GM19452 (cell line): ENCODE measurements around the gene PTGDR2.

Experiments used
- ATAC-seq: cut with Tn5 transposase; IDR thresholded peaks from one replicate; pipeline ENCODE4 v1.9.1; 2021; ENCODE audit not compliant: unreplicated experiment

The PTGDR2 gene

DNA sequence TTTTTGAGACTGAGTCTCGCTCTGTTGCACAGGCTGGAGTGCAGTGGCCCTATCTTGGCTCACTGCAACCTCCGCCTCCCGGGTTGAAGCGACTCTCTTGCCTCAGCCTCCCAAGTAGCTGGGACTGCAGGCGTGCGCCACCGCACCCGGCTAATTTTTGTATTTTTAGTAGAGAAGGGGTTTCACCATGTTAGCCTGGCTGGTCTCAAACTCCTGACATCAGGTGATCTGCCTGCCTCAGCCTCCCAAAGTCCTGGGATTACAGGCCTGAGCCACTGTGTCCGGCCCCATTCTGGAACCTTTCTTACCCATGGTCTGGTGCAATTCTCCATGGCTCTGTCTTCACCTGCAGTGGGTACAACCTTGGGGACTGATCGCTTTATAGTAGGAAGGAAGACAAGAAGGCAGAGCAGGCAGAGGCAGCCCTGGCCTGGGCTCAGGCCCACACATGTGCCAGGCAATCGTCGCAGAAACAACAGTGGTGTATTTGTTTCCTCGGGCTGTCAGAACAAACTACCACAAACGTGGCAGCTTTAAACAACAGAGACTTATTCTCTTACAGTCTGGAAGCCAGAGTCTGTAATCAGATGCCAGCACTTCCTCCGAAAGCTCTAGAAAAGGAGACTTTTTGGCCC is 4.0 kb upstream of the PTGDR2 start:
- ATAC-seq: no peak

DNA sequence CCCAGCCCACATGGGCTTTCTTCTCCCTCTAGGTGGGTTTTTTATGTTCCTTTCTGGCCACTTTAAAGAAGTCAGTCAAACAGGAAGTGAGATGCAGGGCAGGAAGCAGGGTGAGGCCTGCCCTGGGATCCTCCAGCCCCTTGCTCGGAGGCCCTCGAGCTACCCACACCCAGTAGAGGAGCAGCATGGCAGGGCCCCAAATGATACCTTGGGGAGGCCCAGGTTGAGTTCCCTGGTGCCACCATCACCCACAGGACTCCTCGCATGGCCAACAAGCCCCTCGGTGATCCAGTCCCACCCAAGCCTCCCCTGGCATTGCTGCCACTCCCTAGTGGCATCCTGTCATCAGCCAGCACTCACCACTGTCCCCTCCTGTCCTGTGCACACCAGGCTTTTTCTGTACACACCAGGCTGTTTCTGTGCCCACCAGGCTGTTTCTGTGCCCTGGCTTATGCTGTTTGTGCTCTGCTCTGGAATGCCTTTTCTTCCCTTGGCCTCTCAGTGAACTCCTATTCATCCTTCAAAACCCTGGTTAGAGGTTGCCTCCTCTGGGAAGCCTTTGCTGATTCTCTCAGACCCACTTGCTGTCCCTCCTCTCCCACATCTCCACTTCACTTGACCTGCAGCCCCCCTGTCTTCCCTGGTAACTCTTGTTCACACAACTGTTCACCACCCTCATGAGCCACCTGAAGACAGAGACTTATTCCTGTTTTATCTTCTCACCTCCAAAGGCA is 3.1 kb upstream of the PTGDR2 start:
- no peak for ATAC-seq

DNA sequence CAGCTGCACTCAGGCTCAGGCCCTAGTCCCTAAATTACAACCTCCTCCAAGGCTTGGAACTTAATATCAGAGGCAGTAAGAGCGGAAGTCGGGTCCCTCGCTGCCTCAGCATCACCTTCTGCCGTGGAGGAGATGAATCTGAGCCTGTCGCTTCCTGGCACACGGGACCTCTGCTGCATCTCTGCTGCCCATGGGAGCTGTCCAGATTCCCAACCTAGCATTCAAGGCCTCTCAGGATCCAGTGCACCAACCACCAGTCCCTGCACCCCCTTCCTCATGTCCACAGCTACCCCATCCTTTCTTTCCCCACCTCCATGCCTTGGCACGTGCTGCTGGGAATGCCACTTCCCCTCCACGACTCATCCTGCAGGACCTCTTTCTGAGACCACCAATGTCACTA is 2.5 kb upstream of the PTGDR2 start:
- no peak for ATAC-seq

DNA sequence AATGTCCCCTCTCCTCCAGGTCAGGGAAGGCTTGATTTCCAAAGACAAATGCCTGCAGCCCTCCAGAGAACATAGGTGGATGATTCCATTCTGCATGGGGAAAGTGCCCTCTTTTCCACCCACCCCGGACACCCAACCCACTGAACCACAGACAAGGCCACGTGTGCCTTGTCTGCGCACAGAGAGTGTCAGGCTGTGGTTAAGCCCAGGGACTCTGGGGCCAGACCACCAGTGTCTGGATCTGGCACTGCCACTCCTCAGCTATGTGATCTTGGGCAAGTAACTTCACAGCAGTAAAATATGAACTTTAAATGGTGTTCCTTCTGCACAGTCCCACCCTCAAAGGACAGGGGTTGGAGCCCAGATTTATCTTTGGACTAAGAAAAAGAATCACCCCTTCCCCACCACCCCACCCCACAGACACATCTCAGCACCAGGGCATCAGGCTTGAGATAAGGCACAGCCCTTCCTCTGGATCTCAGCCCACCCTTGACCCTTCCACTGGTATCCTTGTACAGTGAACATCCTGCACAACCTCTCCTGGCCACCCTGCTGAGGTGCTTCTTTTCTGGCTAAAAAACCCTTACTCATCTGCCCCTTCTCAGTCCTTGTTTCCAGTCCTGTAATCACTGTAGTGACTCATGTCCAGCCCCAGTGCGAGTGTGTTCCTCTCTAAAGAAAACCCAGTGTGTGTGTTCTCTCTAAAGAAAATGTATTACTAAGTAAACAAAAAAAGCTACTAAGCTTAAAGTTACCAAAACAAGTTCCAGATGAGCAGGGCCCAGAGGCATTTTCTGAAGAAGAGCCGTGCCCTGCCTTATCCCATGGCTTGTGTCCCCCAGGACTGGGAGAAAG is 1.9 kb upstream of the PTGDR2 start:
- ATAC-seq: no peak

DNA sequence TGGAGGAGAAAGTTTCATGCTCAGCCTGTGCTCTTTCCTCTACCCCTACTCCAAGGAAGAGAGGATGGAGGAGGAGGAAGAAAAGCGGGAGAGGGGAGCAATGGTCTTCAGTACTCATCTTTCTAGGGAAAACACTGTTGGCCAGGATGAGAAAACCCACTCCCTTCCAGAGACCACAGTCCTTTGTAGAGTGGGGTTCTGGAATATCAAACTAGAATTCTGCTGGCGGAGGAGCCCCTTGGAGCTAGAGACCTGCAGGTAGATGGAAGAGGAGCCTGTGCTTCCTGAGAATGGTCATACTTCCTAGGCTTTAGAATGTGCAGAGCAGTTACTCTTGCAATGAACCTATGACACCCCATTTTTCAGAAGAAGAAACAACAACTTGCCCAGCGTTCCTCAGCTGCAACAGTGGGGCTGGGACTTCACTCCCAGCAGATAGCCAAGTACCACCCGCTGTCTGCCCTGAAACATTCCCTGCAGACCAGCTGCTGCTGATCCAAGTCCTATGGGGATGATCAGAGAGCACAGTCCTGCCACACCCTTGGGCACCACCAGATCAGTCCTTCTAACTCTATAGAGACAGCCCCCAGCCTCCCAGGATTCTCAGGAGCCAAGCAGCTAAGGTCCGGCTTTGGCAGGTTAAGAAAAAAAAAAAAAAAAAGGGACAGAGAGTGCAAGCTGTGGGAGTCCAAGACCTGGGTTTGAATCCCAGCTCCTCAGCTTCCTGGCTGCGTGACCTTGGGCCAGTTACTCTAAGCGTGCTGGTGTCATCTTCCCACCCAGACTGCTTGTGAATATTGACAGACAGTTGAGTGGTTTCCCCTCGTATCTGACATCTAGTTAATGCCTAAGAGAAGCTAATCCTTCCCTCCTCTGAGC is 664 bp downstream of the PTGDR2 start:
- ATAC-seq: no peak

DNA sequence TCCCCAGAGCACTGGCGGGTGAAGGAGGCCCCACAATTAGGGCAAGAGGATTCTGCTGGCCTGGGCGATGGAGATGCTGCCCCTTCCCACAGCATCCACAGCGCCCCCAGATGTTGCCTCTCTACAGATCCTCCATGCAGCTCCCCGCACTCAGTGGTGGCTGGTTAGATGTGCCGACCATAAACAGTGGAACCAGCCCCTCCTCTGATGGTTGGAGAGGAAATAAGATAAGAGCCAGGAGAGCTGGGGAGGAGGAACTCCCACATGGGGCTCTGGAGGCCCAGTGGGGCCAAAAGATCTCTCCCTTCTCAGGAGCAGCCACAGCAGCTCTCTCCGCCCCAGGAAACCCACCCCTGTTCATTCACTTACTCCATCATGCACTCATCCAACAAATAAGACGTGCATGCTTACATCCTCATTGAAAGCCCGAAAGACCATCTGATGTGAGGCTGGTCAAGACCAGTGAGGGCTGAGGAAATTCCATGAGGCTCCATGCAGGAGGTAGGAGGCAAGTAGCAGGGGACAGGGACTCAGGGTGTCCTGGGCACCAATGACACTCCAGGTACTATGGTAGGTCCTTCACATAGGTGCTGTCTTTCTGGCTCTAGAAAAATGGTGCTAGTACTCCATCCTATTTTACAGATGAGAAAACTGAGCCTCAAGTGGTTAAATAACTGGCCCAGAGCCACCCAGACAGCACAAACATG is 1.5 kb downstream of the PTGDR2 start:
- ATAC-seq: no peak

DNA sequence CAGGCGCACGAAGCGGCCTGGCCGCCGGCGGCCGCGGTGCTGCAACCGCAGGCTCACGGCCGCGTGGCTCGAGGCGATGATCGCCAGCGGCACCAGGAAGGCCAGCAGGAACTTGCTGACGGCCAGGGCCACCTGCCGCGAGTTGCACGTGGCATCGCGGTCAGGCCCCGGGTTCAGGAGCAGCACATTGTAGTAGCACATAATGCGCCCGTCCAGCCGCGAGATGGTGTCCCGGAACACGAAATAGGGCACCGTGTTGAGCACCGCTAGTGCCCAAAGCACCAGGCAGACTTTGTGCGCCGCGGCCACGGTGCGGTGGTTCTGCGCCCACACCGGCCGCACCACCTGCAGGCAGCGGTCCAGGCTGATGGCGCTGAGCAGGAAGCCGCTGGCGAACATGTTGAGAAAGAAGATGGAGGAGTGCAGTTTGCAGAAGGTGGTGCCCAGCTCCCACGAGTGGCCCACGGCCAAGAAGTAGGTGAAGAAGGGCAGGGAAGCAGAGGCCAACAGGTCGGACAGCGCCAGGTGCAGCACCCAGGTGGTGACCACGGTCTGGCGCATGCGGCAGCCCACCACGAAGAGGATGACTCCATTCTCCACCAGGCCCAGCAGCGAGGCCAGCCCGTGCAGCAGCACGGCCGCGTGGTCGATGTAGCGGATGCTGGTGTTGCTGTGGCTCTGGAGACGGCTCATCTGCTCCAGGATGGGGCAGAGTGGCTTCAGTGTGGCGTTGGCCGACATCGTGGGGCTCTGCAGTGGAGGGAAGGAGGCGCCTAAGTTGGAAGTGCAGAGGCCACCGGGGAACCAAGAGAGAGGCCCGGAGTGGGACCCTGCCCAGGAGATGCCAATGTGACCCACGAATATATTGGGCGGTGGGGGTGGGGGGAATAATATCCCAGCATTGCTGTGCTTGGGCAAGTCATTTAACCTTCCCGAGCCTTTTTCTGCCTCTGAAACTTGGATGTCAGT is 2.5 kb downstream of the PTGDR2 start:
- no peak for ATAC-seq

DNA sequence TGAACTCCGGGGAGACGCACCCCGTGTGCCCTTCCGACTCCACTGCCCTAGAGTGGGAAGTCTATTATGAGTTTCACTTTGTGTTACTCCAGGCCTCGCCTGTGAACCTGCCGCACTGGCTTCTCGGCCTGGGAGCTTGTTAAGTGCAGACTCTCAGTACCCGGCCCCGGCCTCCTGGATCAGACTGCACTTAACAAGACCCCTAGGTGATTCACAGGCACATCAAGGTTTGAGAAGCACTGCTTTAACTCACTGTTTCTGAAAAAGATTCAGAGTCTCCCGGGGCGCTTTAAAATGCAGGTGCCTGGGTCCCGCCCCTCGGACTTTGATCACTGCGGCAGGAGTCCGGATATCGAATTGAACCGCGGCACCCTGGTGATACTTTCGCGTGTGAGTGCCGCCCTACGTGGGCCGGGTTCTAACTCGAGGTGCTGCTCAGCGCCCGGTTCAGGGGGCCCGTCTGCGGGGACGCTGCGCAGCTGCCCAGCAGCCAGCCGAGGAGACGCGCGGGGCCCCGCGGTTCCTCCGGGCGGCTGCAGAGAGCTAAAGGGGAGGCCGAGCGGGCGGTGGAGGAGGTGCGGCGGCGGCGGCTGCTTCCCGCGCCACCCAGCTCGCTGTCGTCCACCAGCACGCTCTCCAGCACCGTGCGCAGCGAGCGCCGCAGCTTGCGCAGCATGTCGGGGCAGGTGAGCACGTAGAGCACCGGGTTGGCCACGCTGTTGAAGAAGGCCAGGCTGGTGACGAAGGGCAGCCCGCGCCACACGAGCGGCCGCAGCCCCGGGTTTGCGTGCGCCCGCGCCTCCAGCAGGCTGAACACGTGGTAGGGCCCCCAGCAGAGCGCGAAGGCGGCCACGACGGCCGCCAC is 3.4 kb downstream of the PTGDR2 start:
- ATAC-seq: no peak

DNA sequence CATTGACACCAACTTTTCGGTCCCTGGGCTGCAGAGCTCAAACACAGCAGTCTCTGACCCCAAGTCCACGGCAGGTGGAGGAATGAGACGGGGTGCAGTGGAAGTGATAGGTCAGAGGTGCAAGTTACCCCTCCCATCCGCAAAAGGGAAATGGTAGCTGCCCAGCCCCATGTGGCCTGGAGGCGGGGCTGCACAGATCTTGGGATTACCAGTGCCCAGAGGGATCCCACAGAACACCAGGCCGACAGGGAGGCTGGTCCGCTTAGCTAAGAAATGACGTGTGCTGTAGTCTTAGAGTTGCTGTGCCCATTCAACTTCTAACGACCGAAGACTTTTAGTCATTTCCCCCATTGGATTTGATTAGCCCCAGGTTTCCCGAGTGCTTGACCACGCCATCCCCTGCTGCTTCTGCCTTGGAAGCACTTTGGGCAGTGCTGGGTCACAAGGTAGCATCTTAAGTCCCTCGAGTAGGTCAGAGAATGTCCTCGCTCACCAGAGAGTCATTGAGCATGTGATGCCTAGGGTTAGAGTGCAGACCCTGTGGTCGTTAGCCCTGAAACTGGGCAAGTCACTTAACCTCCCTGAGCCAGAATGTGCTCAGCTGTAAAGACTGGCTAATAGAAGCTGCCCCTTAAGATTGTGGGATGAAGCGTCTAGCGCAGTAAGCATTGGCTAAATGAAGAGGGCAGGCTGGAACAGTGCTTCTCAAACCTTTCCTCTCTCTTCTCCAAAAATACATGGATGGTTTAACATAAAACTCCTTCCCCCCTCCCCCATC is 4.2 kb downstream of the PTGDR2 start:
- no peak for ATAC-seq

DNA sequence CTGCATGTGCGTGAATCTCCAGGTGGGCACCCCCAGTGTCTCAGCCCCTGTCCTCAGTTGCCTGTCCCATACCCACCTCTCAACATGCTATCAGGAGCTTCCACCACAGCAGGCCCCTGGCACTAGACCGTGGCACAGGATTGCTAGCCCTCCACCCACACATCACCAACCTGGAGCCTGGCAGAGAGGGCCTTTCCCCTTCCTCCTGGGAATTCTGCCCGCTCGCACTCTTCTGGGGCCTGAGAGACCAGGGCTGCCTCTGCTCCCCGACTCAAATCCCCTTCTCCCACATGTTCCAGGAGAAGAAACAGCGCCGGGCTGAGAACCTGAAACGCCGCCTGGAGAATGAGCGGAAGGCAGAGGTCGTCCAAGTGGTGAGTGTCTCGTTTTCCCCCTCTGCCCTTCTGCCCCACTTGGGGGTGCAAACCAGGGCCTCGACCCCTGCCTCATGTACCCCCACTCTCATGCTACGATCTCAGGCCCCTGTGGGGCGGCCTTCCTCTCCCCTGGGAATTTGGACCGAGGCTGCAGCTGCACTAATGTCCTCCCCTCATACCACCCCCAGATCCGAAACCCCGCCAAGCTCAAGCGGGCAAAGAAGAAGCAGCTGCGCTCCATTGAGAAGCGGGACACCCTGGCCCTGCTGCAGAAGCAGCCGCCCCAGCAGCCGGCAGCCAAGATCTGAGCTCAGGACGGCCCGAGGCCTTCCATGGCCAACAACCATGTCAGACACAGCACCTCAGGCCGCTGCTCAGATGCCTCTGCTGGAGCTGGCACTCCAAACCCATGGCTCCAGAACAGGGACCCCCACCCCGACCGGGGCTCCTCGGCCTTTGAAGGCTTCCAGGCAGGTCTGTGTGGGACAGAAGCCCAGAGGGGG is 5.9 kb downstream of the PTGDR2 start:
- no peak for ATAC-seq

DNA sequence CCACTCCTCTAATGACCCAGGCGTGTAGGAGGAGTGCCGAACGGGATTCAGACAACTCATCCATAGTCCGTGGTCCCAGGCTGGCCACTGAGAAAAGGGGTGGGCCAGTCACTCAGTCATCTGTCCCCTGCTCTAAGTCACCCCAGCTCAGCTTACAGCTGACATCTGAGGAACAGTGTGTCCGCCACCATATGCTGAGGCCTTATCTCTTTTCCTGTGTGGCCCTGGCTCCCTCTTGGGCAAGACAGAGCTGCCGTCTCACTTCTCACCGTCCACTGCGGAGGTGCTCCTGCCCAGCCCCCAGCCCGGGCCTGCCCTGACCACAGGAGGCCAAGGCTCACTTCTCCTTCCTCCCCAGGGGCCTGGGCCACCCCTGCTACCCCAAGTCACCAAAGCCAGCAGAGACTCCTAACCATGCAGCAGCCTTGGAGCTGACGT is 7.0 kb downstream of the PTGDR2 start:
- ATAC-seq: no peak

DNA sequence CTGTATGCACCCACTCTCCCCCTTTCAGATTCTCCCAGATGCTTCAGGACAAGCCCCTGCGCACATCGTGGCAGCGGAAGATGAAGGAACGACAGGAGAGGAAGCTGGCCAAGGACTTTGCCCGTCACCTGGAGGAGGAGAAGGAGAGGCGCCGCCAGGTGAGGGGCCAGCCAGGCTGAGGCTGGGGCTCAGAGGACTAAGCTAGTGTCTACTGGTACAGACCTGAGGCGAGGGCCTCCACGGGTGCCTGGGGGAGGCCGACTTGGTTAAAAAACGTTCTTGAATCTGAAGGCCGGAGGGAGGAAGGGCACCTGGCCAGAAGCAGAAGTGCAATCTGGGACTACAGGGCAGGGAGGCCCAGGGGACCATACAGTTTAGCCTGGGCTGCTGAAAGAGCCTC is 7.9 kb downstream of the PTGDR2 start:
- no peak for ATAC-seq

DNA sequence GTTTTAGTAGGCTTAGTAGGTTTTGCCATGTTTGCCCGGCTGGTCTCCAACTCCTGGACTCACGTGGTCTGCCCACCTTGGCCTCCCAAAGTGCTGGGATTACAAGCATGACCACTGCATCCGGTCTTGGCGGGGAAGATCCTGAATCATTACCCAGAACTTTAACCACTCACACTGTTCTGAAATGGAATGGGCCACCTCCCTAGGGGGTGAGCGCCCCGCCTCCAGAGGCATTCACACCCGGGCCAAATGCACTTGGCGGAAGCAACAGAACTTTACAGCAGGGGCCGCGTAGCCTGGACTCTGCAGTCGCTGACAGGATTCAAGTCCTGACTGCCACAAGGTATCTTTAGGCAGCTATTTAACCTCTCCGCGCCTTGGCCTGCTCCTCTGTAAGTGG is 8.5 kb downstream of the PTGDR2 start:
- no peak for ATAC-seq

DNA sequence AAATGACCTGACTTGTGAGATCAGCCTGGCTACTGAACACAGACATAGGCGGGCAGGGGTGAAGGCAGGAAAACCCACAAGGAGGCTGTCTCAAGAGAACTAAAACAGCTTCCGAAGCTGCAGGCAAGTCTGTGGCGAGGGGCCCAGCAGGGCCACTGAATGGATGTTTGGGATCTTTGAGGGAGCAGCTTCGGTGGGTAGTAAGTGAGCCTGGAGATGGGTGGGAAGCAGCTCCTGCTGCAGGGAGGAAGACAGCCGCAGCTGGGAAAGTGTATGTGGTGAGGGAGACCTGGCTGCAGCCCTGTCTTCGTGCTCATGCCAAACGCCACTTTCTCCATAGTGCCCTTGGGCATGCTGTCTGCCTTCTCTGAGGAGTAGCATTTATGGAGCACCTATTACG is 10.4 kb downstream of the PTGDR2 start:
- no peak for ATAC-seq

DNA sequence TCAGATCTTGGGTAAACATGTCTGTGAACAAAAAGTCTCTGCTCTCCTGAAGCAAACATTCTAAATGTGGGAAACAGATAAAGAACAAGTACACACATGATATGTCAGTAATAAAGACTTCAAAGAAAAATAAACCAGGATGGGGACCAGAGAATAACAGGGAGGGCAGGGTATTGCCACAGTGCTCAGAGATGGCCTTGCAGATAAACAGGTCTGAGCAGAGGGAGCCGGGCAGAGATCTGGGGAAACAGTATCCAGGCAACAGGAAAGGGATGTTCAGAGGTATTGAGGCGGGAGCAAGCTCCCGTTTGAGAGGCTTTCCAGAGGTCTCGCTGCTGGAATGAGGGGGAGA is 10.9 kb downstream of the PTGDR2 start:
- no peak for ATAC-seq

DNA sequence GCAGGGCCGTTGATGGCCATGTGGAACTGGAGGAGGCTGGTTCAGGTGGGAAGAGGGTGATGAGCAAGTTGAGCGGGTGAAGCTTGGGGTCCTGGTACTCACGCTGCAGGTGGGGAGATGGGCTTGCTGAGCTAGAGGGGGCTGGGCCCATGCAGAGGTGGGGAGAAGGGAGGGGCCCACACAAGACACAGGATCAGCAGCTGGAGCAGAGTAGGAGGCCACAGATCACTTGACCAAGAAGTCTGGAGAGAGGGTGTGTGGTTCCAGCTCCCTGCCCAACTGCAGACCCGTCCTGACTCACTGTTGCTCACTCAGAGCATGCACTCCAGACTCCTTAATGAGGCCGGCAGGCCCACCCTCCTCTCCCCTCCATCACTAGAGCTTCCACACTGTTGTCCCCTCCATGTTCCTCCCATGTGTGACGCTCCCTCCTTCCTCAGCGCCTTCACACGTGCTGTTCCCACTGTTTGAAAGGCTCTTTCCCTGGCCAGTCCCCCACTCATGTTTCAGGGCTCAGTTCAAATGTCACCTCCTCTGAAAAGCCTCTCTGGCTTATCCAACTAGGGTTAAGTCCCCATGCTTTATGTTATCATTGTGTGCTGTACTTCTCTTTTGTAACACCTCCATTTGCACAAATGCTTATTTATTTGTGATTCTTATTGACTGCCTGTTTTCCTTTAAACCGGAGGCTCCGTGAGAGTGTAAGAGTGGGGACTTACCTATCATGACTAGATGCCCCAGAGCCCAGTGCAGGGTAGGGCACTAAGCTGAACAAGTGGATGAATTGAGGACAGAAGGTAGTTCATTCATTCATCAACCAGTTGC is 11.5 kb downstream of the PTGDR2 start:
- ATAC-seq: no peak
